Dermis lymphatic vessel endothelial cell (primary cell): Measurements from ENCODE around the gene ATCAY. TPM values are rescaled to one million over a fixed set of nuclear protein-coding genes. Genes with fewer than 3 reads are reported as not detected.

ENCODE experiments used
- total RNA-seq: library from RNA; depleted of rRNA; stranded (reverse); fragments of >200 nt; gene quantifications from 2 replicates; pipeline ENCODE4 v1.2.1, GENCODE V29; 2014

Gene ATCAY, protein sequence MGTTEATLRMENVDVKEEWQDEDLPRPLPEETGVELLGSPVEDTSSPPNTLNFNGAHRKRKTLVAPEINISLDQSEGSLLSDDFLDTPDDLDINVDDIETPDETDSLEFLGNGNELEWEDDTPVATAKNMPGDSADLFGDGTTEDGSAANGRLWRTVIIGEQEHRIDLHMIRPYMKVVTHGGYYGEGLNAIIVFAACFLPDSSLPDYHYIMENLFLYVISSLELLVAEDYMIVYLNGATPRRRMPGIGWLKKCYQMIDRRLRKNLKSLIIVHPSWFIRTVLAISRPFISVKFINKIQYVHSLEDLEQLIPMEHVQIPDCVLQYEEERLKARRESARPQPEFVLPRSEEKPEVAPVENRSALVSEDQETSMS
- total RNA-seq = not detected in 2 replicates

DNA sequence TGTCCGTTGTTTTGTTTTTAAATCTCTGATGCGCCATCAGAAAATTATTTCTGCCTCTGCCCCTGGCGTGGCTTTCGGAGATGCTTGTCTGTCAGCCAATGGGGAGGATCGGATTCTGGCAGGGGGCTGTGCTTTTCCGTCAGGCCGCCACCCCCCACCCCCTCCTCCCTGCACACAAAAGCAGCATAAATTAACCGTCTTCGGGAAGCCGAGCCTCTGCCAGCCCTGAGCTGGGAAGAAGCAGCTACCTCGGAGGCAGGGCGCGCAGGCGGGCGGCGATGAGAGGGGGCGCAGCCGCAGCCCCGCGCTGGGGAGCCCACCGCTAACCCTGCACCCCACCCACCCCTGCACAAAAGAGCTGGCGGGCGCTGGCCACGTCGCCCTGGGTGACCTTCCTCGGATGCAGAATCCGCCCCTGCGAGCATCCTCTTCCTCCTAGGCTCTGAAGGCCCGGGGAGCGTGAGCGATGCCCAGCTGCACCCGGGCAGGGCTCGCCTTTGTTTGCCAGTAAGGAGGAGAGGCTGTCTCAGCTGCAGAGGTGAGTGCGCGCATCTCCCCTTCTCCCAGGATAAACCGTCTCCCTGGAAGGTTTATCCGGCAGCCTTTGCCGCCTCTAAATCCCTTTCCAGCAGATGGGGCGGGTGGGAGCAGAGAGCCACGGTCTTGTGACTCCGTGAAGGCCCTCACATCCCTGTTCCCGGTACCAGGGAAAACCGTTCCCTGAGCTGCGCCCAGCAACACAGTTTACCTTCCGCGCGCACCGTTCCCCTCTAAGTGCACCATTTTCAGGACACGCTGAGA, at the start of gene ATCAY:
Gene ATCAY (plus strand): TSS at position 215 of the 801 bp plus-strand sequence. CDS start 5,083 bp downstream, outside the sequence.

GRCh38 chr19:3868770-3869456, 11.6 kb upstream of the ATCAY start, which contains the start of gene ZFR2:
Gene ZFR2 (minus strand): TSS chr19:3869038. CDS start chr19:3869017, 21 bp downstream.

GRCh38 chr19:3932931-3933810, 52.7 kb downstream of the ATCAY start, which contains the start of gene NMRK2:
Gene NMRK2 (plus strand): TSS chr19:3933069. CDS start chr19:3933672, 603 bp downstream.

DNA sequence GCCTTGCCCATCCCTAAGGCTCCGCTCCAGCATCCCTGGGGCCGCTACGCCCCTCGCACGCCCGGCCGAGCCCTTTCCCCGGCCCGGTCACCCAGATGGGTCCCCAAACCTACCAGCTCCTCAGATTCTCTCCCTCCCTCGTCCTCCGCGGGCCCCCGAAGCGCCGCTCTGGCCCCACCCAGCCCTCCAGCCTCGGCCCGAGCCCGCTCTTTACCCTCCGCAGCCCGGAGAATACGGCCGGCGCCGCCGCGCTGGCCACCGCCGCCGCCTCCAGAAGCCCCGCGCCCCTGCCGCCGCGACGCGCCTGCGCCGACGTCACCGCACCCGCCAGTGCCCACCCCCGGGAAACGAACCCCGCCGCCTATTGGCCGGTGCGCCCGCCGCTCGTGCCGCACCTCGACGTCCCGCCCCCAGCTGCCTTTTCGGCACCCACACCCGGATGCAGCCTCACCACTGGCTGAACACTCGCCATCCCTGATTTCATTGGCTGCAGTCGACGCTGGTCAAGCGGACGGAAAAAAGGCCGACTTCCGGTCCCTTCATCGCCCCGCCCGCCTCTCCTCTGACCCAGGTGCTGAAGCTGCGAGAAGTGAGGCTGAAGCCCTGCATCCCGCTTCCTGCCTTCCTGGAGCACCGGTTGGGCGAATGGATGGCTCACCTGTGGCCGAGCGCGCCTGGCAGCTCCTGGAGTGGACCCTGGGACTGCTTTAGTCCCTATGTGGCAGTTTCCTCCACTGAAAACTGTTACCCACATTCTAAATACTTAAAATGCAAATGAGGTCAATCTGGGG, 90.5 kb downstream of the ATCAY start, which contains the start of gene DAPK3:
Gene DAPK3 (minus strand): TSS at position 292 of the 791 bp plus-strand sequence. CDS start 1,364 bp downstream, outside the sequence.

Other genes with a start within 250 kb of the ATCAY start
- 36.4 and 36.6 TPM in 2 replicates for gene PIP5K1C, start 180.2 kb upstream of the ATCAY start, total RNA-seq
- under 0.01 TPM in 2 replicates for gene TJP3, start 172.3 kb upstream of the ATCAY start, total RNA-seq
- 15.6 and 19.4 TPM in 2 replicates for gene APBA3, start 119.0 kb upstream of the ATCAY start, total RNA-seq
- gene MRPL54, start 118.0 kb upstream of the ATCAY start, total RNA-seq = 43.0 and 53.9 TPM in 2 replicates
- gene RAX2, start 108.5 kb upstream of the ATCAY start, total RNA-seq = not detected in 2 replicates
- gene MATK, start 94.3 kb upstream of the ATCAY start, total RNA-seq = 0.34 and 2.3 TPM in 2 replicates
- 0.09 and 0.43 TPM in 2 replicates for gene ZFR2, start 11.6 kb upstream of the ATCAY start, total RNA-seq
- not detected in 2 replicates for gene NMRK2, start 52.4 kb downstream of the ATCAY start, total RNA-seq
- gene DAPK3, start 90.4 kb downstream of the ATCAY start, total RNA-seq = 121 and 144 TPM in 2 replicates
- gene EEF2, start 104.8 kb downstream of the ATCAY start, total RNA-seq = 2,885 and 2,904 TPM in 2 replicates
- 19.0 and 26.6 TPM in 2 replicates for gene PIAS4, start 127.1 kb downstream of the ATCAY start, total RNA-seq
- 9.1 and 10.3 TPM in 2 replicates for gene ZBTB7A, start 186.2 kb downstream of the ATCAY start, total RNA-seq
- 114 and 121 TPM in 2 replicates for gene MAP2K2, start 243.4 kb downstream of the ATCAY start, total RNA-seq